Embryonic facial prominence (tissue), 1 donor: ENCODE measurements around the gene RNF20.

Source experiments
- DNase-seq: peaks from one replicate; pipeline ENCODE4 v3.0.0-alpha.2; 2016; ENCODE audit errors: extremely low spot score

Gene RNF20

GRCh38 chr9:101590901-101591300, 57.2 kb downstream of the RNF20 start:
- DNase-seq, result no peak

GRCh38 chr9:101591787-101592446, 58.3 kb downstream of the RNF20 start:
- DNase-seq, result no peak

GRCh38 chr9:101592788-101593187, 59.1 kb downstream of the RNF20 start:
- DNase-seq, result no peak

DNA sequence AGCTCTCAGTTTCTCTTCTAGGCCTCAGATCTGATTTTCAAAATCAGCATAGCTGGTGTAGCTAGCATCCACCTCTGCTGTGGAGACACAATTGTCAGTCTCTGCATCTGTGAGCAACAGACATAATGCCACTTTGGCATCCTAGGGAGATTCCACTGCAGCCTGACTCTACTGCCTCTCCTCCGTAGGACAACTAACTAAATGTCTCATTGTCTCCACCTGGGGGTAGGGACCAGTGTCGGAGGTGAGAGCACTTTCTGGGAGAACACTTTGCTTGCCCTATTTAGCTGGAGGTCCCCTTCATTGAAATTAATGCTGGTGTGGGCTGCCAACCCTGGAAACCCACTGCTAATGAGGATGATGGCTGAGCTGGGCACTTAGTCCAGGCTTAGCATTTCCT, 59.7 kb downstream of the RNF20 start:
- DNase-seq, result no peak

GRCh38 chr9:101594796-101595195, 61.1 kb downstream of the RNF20 start, which contains the start of gene PPP3R2:
PPP3R2 (minus strand) TSS chr9:101594969; CDS start chr9:101594921, 48 bp downstream.
- no peak for DNase-seq

DNA sequence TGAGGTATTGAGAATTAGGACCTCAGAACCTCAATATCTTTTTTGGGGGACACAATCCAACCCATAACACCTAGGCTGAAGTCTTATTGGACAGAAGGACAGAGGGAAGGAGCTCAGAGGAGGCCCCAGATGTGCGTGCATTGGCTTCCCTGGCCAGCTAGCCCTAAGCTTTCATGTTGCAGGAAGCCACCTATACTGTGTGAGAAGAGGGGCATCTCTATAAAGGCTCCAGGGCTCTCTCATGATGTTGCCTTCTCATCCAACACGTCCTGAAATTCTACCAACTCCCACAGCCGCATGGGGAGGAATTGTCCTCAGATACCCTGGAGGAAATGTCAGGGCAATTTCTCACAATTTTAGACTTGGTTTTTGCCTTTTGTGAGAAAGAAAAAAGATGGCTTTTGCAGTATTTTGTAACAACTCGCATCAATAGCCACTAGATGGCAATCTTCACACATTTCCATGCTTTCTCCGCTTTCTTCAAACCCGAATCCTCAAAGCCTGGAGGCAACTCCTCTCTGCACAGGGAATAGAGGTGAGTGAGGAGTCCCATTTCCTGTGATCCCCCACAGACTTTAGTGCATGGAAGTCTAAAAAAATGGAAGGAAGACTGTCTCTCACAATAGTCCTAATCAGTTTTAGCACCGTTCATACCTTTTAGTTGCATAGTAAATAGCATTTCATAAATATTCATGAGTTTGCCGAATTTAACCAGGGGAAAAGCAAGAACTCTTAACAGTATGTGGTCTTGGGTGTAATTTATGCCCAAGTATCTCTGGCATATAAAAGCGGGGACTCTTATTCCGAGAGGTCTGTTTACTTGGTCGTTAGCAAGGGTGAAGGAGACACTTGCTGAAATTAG, 68.5 kb downstream of the RNF20 start:
- DNase-seq, result peak; percentile 40

GRCh38 chr9:101604296-101604695, 70.6 kb downstream of the RNF20 start:
- no peak for DNase-seq

DNA sequence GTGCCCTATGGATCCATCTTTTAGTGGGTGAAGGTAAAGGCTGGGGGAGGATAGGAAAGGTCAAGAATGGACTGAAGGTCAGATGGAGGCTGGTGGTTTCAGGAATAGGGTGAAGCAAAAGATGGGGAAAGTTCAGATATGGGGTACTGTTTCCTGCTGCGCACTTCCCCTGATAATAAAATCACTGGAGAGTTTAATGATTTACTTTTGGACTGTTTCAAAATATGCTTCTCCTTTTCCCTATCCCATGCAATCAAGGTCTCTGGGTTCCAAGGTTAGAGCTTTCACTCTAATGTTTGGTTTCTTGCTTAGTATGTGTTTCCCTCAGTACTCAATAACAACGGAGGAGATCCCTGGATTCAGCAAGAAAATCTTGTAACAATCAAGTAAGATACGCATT, 71.9 kb downstream of the RNF20 start:
- DNase-seq, result no peak
